ENCODE results near the gene LHPP. TPM values are rescaled to one million over a fixed set of nuclear protein-coding genes. Genes with fewer than 3 reads are reported as not detected.

Gene LHPP
- polyA plus RNA-seq, 1 experiment, result 7.1 TPM

DNA sequence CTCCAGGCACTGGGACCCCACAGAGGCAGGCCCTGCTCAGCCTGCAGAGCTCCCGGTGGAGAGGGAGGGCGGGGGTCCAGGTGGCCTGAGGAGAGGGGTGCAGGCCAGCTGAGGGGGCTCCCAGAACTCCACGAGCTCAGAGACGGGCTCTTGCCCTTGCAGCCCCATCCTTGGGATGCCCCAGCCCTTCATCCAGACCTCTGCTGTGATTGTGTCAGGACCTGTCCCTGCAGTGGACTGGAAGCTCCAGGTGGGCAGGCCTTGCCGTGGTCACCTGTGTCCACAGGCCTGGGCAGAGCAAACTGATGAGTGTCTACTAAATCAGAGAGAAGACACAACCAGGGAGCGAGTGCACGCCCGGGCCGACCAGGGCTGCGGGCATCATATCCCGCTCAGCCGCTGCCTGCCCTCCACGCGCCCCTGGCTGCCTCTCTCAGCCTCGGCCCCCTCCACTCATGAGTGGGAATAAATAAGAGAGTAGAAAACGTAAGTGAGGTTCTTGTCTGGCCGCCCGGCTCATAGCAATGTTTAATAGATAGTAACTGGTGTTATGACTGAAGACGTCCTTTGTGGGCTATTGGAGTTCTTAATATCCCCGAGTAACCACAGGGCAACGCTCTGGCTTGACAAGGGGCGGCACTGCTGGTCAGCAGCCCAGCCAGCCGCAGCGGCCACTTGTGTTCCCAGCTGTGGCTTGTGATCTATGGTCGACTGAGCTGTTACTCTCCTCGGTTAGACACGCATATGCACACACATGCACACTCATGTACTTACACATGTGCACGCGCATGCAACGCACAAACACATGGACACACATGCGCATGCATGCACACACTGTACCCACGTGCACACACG lies 105.6 kb downstream of the LHPP start:
- Histone ChIP-seq H3K27ac (ENCODE audit: low read depth, low read length) (no peak overlapping the region), H3K27me3 (ENCODE audit: control insufficient read depth, insufficient read depth, low read length) (peaks cover 26% of the 10 kb centered on the region), H3K4me3 (ENCODE audit: low read depth, low read length) (no peak overlapping the region), H3K9me3 (ENCODE audit: control insufficient read depth, insufficient read depth, low read length) (peaks cover 3% of the 10 kb centered on the region)
- TF ChIP-seq, protein P1, sequence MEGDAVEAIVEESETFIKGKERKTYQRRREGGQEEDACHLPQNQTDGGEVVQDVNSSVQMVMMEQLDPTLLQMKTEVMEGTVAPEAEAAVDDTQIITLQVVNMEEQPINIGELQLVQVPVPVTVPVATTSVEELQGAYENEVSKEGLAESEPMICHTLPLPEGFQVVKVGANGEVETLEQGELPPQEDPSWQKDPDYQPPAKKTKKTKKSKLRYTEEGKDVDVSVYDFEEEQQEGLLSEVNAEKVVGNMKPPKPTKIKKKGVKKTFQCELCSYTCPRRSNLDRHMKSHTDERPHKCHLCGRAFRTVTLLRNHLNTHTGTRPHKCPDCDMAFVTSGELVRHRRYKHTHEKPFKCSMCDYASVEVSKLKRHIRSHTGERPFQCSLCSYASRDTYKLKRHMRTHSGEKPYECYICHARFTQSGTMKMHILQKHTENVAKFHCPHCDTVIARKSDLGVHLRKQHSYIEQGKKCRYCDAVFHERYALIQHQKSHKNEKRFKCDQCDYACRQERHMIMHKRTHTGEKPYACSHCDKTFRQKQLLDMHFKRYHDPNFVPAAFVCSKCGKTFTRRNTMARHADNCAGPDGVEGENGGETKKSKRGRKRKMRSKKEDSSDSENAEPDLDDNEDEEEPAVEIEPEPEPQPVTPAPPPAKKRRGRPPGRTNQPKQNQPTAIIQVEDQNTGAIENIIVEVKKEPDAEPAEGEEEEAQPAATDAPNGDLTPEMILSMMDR (IDR thresholded peaks at IDR 0.05; ENCODE audit: low read depth, low read length), result no peak
- POLR2A ChIA-PET, result no interaction called here
- CTCF ChIA-PET, result no interaction called here
- DNase-seq (ENCODE audit: low read depth, low spot score), result no peak

DNA sequence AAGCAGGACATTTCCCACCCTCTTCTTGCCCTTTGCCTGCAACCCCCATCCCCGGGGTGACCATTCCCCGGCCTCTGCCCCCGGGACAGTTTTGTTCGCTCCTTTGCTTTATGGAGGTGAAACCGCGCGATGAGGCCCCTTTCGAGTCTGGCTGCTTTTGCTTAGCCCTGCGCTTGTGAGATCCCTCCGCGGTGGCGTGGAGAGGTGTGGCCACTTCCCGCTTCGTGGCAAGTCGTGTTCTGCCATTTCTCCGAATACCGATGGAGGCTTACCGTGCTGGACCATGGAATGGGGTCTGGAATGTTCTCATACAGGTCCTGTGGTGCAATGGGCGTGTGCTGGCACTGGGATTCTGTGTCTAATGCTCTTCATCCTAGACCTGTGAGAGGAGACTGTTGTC lies 106.7 kb downstream of the LHPP start:
- DNase-seq (ENCODE audit: low read depth, low spot score), result no peak
- ChIA-PET CTCF (no interaction called here), POLR2A (no interaction called here)
- Histone ChIP-seq H3K4me3 (ENCODE audit: low read depth, low read length) (no peak overlapping the region), H3K27ac (ENCODE audit: low read depth, low read length) (no peak overlapping the region), H3K27me3 (ENCODE audit: control insufficient read depth, insufficient read depth, low read length) (peaks cover 26% of the 10 kb centered on the region), H3K9me3 (ENCODE audit: control insufficient read depth, insufficient read depth, low read length) (peaks cover 3% of the 10 kb centered on the region)
- TF ChIP-seq, protein P1 (IDR thresholded peaks at IDR 0.05; ENCODE audit: low read depth, low read length), result no peak

DNA sequence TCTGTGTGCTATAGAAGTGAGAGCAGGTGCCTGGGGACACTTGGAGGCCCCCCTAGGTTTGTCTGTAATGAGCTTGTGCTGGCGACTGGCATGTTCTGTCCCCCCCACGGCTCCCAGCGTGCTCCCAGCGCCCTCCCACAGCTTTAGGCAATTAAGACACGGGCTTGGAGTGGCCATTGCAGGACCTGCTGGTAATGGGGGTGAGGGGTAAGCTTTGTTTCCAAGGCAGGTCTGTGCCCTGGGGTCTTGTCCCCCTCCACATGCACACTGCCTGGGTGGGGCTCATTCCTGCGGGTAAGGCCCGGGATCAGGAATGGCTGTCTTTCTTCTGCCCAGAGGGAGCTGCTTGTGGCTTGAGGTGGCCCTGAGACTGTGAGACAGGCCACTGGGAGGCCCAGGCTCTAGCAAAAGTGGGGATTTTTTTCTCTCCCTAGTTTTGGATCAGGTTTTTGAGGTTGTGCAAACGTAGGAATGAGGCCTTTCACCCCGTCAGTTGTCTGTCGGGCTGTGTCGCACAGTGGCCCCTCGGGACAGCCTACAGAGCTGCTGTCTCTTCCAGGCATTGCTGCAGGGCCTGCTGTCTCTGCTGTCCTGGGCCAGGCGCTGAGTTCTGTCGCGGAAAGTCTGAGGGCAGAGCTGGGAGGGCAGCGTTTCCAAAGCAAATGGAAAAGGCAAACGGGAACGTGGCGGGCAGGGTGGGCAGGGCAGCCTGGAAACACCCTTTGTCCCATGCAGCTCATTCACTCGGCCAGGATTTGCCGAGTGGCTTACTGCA lies 107.4 kb downstream of the LHPP start:
- H3K27me3 ChIP-seq (ENCODE audit: control insufficient read depth, insufficient read depth, low read length), result peaks cover 29% of the 10 kb centered on the region
- DNase-seq (ENCODE audit: low read depth, low spot score), result no peak
- ChIA-PET POLR2A (no interaction called here), CTCF (no interaction called here)
- no peak overlapping the region for H3K4me3 ChIP-seq (ENCODE audit: low read depth, low read length)
- H3K9me3 ChIP-seq (ENCODE audit: control insufficient read depth, insufficient read depth, low read length), result peaks cover 3% of the 10 kb centered on the region
- TF ChIP-seq, protein P1 (IDR thresholded peaks at IDR 0.05; ENCODE audit: low read depth, low read length), result no peak
- H3K27ac ChIP-seq (ENCODE audit: low read depth, low read length), result no peak overlapping the region

DNA sequence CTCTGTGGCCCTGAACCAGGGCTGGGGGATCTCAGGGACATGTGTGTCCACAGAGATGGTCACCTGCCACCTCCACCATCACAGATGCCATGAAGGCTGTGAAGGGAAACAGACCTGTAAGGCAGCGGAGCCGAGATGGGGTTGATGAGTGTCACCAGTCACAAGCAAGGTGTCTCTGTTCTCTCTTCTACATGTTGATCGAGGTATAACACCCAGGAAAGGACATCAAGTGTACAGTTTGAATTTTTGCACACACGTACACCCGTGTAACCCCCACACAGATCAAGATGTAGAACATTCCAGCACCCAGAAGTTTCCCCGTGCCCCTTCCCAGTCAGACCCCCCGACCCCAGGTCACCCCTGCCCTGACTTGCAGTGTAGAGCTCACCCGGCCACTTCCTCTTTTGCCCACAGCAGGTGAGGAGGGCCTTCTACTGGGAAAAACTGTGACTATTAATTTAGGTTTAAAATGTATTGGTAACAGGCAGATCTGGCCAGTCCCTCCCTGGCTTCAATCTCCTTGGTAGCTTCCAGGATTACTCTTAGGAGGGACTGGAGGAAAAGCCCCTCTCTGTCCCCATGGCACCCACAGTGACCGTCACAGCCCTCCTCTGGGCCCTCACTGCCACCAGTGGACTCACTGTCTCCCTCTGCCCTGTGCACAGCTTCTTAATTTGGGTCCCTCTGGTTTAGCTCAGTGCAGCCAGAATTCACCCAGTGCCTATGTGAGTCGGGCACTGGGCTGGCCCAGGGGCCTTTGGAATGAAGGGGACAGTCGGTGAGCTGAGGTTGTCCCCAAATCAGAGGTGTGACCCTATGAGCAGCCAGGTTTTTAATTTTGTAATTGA lies 108.2 kb downstream of the LHPP start:
- Histone ChIP-seq H3K27ac (ENCODE audit: low read depth, low read length) (no peak overlapping the region), H3K27me3 (ENCODE audit: control insufficient read depth, insufficient read depth, low read length) (peaks cover 26% of the 10 kb centered on the region), H3K9me3 (ENCODE audit: control insufficient read depth, insufficient read depth, low read length) (peaks cover 3% of the 10 kb centered on the region), H3K4me3 (ENCODE audit: low read depth, low read length) (no peak overlapping the region)
- no peak for DNase-seq (ENCODE audit: low read depth, low spot score)
- ChIA-PET POLR2A (no interaction called here), CTCF (no interaction called here)
- TF ChIP-seq, protein P1 (IDR thresholded peaks at IDR 0.05; ENCODE audit: low read depth, low read length), result no peak
